Esophagus squamous epithelium (tissue), 4 donors: Measurements from ENCODE around the gene DEPDC5.

Experiments used
- POLR2A ChIP-seq, 4 donors: fragments of 450-650 bp; IDR thresholded peaks; one replicate each; pipeline ENCODE4 v1.6.1; 2017; ENCODE audit warnings: antibody characterized with exemption in 4 of 4, mild to moderate bottlenecking in 4 of 4, moderate library complexity in 3 of 4
- TF ChIP-seq, protein P1 (sequence below), 6 experiments: fragments of 450-650 bp in 4 of 6; fragments of 200-600 bp in 2 of 6; sonication (generic) in 2 of 6; IDR thresholded peaks; one replicate each; pipeline ENCODE4 v1.5.1; 2016 to 2019; ENCODE audit warnings: antibody characterized with exemption in 6 of 6, mild to moderate bottlenecking in 4 of 6, moderate library complexity in 4 of 6

DNA sequence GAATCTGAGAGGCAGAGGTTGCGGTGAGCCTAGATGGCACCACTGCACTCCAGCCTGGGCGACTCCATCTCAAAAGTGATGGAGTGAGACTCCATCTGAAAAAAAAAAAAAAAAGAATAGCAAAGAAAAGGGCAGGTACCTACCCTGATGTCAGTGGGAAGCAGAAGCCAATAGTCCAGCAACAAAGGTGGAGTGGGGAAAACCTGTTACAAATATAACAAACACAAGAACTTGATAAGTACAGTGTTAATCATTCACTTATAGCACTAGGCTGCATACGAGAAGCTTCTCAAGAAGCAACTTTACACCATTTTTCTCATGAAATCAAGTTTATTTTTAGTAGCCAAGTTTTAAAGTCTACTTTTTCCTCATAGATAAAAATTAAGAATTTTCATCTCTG is 128.0 kb downstream of the DEPDC5 start:
- TF ChIP-seq, protein P1, sequence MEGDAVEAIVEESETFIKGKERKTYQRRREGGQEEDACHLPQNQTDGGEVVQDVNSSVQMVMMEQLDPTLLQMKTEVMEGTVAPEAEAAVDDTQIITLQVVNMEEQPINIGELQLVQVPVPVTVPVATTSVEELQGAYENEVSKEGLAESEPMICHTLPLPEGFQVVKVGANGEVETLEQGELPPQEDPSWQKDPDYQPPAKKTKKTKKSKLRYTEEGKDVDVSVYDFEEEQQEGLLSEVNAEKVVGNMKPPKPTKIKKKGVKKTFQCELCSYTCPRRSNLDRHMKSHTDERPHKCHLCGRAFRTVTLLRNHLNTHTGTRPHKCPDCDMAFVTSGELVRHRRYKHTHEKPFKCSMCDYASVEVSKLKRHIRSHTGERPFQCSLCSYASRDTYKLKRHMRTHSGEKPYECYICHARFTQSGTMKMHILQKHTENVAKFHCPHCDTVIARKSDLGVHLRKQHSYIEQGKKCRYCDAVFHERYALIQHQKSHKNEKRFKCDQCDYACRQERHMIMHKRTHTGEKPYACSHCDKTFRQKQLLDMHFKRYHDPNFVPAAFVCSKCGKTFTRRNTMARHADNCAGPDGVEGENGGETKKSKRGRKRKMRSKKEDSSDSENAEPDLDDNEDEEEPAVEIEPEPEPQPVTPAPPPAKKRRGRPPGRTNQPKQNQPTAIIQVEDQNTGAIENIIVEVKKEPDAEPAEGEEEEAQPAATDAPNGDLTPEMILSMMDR (IDR thresholded peaks at IDR 0.05): no peak
- TF ChIP-seq POLR2A (IDR thresholded peaks at IDR 0.05): no peak
